ENCODE data around the gene MYOM1.

DNA sequence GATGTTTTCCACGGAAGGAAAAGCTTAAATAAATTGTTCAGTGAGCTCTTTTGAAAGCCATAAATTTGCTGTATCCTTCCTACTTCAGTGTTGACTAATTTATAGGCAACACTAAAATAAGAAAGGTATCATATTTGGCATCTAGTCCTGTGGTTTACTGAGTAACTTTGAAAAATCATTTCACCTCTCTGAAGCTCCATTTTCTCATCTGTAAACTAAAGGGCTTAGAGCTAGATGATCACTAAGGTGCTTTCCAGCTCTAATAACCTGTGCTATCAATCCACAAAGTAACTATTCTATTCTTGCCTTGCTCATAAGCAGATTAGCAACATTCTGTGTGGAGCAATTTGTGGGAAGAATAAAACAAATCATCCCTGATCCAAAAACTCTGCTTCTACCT is 3.6 kb upstream of the MYOM1 start:
- no peak for TF ChIP-seq CTCF (conservative IDR thresholded peaks at IDR 0.05)
- TF ChIP-seq ZFX (IDR thresholded peaks at IDR 0.05): no peak
